Kidney epithelial cell (primary cell): ENCODE results near the gene B3GALT2. TPM values are rescaled to one million over a fixed set of nuclear protein-coding genes. Genes with fewer than 3 reads are reported as not detected.

Source experiments
- DNase-seq: peaks from one replicate; pipeline ENCODE4 v3.0.0-alpha.2; 2010; ENCODE audit warnings: low read depth
- H3K27me3 ChIP-seq: 2 replicates; pipeline ENCODE4 v1.6.0; 2011; ENCODE audit warnings: low read length; ENCODE audit not compliant: control insufficient read depth, insufficient read depth
- H3K36me3 ChIP-seq: 2 replicates; pipeline ENCODE4 v1.5.1; 2011; ENCODE audit warnings: low read length; ENCODE audit not compliant: control insufficient read depth, insufficient read depth
- H3K4me3 ChIP-seq: 2 replicates; pipeline ENCODE4 v1.5.1; 2011; ENCODE audit warnings: low read depth, mild to moderate bottlenecking, control low read depth, low read length
- total RNA-seq: library from RNA; depleted of rRNA; stranded (reverse); fragments of >200 nt; gene quantifications from 2 replicates; pipeline ENCODE4 v1.2.3, GENCODE V29; 2015
- TF ChIP-seq, protein P1 (sequence below): IDR thresholded peaks from 2 replicates; pipeline ENCODE4 v1.5.1; 2011; ENCODE audit warnings: mild to moderate bottlenecking, moderate library complexity, low read length, control low read depth, inconsistent platforms; ENCODE audit not compliant: insufficient read depth, poor library complexity, severe bottlenecking

Gene B3GALT2
- total RNA-seq, 1 donor from 2014 or later: not detected

DNA sequence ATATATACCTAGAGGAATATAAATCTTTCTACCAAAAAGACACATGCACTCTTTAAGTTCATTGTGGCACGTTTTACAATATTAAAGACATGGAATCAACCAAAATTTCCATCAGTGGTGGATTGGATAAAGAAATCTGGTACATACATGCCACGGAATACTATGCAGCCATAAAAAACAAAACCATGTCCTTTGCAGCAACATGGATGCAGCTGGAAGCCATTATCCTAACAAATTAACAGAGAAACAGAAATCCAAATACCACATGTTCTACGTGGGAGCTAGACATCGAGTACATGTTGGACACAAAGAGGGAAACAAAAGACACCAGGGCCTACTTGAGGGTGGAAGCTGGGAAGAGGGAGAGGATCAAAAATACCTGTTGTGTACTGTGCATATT lies 33.0 kb upstream of the B3GALT2 start:
- TF ChIP-seq, protein P1, sequence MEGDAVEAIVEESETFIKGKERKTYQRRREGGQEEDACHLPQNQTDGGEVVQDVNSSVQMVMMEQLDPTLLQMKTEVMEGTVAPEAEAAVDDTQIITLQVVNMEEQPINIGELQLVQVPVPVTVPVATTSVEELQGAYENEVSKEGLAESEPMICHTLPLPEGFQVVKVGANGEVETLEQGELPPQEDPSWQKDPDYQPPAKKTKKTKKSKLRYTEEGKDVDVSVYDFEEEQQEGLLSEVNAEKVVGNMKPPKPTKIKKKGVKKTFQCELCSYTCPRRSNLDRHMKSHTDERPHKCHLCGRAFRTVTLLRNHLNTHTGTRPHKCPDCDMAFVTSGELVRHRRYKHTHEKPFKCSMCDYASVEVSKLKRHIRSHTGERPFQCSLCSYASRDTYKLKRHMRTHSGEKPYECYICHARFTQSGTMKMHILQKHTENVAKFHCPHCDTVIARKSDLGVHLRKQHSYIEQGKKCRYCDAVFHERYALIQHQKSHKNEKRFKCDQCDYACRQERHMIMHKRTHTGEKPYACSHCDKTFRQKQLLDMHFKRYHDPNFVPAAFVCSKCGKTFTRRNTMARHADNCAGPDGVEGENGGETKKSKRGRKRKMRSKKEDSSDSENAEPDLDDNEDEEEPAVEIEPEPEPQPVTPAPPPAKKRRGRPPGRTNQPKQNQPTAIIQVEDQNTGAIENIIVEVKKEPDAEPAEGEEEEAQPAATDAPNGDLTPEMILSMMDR: no peak
- Histone ChIP-seq H3K4me3 (no peak overlapping the region), H3K27me3 (no peaks in the 10 kb centered on the region), H3K36me3 (no peaks in the 10 kb centered on the region)
- no peak for DNase-seq

DNA sequence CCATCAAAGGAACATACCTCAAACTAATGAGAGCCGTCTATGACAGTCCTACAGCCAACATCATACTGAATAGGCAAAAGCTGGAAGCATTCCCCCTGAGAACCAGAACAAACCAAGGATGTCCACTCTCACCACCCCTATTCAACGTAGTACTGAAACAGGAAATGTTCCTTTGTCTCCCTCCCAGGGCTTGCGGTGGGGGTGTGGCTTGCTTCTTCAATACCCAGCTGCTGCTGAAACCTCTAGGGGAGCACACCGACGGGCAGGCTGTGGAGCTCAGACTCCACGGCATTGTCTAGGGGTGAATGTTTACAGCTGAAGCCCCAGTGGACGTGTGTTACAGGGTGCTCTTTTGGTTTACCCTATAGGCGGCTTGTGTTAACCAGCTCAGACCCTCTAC lies 30.5 kb upstream of the B3GALT2 start:
- Histone ChIP-seq H3K4me3 (no peak overlapping the region), H3K27me3 (no peaks in the 10 kb centered on the region), H3K36me3 (no peaks in the 10 kb centered on the region)
- TF ChIP-seq, protein P1: no peak
- no peak for DNase-seq

DNA sequence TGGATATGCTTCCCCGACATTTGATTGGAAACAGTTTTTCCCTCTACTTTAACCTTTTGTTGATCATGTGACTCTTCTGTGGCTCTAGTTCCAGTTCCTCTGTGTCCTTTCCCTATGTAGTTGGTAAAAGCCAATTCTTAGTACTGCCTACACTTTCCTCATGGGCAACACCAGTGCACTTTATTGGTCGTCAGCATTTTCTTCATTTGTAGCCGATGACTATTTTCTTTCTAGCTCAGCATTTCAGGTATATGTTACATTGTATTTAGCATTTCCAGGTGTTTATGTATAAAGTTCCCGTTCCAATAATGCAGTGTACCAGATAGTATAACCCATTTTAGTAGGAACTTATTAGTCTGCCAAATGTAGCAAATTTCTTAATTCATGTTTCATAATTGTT lies 27.6 kb upstream of the B3GALT2 start:
- no peak overlapping the region for H3K4me3 ChIP-seq
- TF ChIP-seq, protein P1: no peak
- H3K27me3 ChIP-seq: no peaks in the 10 kb centered on the region
- H3K36me3 ChIP-seq: no peaks in the 10 kb centered on the region
- DNase-seq: no peak

DNA sequence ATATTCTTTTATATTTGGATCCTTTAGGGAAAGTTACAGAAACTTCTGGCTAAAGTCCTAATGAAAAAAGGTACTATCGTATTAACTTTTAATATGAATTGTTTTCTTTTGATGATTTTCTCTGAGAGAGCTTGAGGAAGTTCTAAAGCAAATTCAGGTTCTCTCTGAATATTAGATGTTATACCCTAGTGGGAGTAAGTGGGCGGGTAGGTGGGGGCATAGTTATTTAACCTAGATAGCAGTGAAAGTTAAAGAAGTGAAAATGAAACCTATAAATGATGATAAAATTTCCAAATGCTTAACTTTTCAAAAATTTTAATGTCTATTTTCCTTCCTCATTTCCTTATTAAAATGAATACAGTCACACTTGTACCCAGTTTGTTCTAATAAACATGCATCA lies 26.2 kb upstream of the B3GALT2 start:
- Histone ChIP-seq H3K27me3 (no peaks in the 10 kb centered on the region), H3K36me3 (no peaks in the 10 kb centered on the region), H3K4me3 (no peak overlapping the region)
- DNase-seq: no peak
- TF ChIP-seq, protein P1: no peak

DNA sequence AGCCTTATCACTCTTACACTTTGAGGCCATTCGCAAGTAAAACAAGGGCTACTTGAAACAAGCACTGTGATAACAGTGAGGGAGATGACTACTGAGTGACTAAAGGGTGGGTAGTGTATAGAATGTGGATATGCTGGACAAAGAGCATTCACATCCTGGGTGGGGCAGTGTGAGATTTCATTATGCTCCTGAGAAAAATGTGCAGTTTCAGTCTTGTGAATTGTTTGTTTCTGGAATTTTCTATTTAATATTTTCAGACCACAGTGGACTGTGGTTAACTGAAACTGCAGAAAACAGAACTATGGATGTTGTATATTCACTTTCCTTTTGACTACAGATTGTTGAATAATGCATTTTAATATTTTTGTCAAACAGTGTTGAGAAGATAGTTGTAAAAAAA lies 25.1 kb upstream of the B3GALT2 start:
- H3K27me3 ChIP-seq: no peaks in the 10 kb centered on the region
- no peak overlapping the region for H3K4me3 ChIP-seq
- H3K36me3 ChIP-seq: no peaks in the 10 kb centered on the region
- TF ChIP-seq, protein P1: no peak
- DNase-seq: peak; percentile 55

DNA sequence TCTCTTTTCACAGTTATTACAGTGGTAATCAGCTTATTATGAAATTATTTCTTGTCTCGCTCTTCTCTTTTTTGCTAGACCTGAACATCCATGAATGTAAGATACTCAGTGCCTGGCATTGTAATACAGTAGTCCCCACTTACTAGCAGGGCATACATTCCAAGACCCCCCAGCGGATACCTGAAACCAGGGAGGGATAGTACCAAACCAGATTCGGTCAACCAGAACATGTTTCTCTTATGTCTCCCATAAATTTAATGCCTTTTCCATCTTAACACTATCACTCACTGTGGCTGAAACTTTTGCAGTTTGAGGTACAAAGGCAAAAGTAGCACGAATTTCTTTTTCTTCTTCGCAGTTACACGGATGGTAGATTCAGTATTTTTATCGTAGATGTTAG lies 24.6 kb upstream of the B3GALT2 start:
- no peak for DNase-seq
- Histone ChIP-seq H3K36me3 (no peaks in the 10 kb centered on the region), H3K27me3 (no peaks in the 10 kb centered on the region), H3K4me3 (no peak overlapping the region)
- TF ChIP-seq, protein P1: no peak
